ENCODE measurements around the gene RTEL1.
A peak's percentile ranks its signal among the peaks of the same experiment; 100 is the strongest.

RTEL1 gene

GRCh38 chr20:63737945-63738686 is 80.0 kb downstream of the RTEL1 start:
- DNase-seq (ENCODE audit: low read depth in 2 of 2) = no peak

- DNase-seq (ENCODE audit: low read depth in 2 of 2) = peak in 1 of 2 donors; percentile 26
Measured at GRCh38 chr20:63738687-63739129, 80.6 kb downstream of the RTEL1 start.

- DNase-seq (ENCODE audit: low read depth in 2 of 2) = peak; percentile 33 to 57
Measured at GRCh38 chr20:63739130-63740069, 81.3 kb downstream of the RTEL1 start, which contains the start of gene SLC2A4RG. Gene SLC2A4RG, plus strand, starts transcription at chr20:63739776. Its CDS starts 137 bp downstream, at chr20:63739913.

- DNase-seq (ENCODE audit: low read depth in 2 of 2) = peak in 1 of 2 donors; percentile 24
Measured at GRCh38 chr20:63740070-63740626, 82.0 kb downstream of the RTEL1 start.

GRCh38 chr20:63740627-63741353 is 82.7 kb downstream of the RTEL1 start:
- DNase-seq (ENCODE audit: low read depth in 2 of 2) = no peak

GRCh38 chr20:63741354-63741675 is 83.2 kb downstream of the RTEL1 start:
- DNase-seq (ENCODE audit: low read depth in 2 of 2) = no peak

- no peak for DNase-seq (ENCODE audit: low read depth in 2 of 2)
Measured at GRCh38 chr20:63741676-63742380, 83.7 kb downstream of the RTEL1 start.

- DNase-seq (ENCODE audit: low read depth in 2 of 2) = no peak
Measured at GRCh38 chr20:63742381-63743024, 84.4 kb downstream of the RTEL1 start.

- DNase-seq (ENCODE audit: low read depth in 2 of 2) = no peak
Measured at GRCh38 chr20:63743210-63743970, 85.3 kb downstream of the RTEL1 start.

- no peak for DNase-seq (ENCODE audit: low read depth in 2 of 2)
Measured at GRCh38 chr20:63744158-63744557, 86.0 kb downstream of the RTEL1 start.

GRCh38 chr20:63744574-63745423 is 86.7 kb downstream of the RTEL1 start:
- DNase-seq (ENCODE audit: low read depth in 2 of 2) = no peak

GRCh38 chr20:63745424-63745805 is 87.3 kb downstream of the RTEL1 start:
- DNase-seq (ENCODE audit: low read depth in 2 of 2) = no peak
